ENCODE data around the gene DUS1L. TPM values are rescaled to one million over a fixed set of nuclear protein-coding genes. Genes with fewer than 3 reads are reported as not detected.
A peak's percentile ranks its signal among the peaks of the same experiment; 100 is the strongest.

The DUS1L gene
- total and polyA plus RNA-seq, 7 donors: 72.6 to 170 (median 117) TPM

- WGBS, 3 donors: 76 to 78% (median 76%) methylated on average over 22 to 23 of the region's 23 CpGs
- DNase-seq (no peak), ATAC-seq (no peak)
- Histone ChIP-seq H3K27ac (no peak overlapping the region), H3K36me3 (ENCODE audit: insufficient read depth in 1 of 2, low read depth in 1 of 2) (peaks cover 0 to 7% of the 10 kb centered on the region in 2 donors), H3K9me3 (no peaks in the 10 kb centered on the region), H3K27me3 (ENCODE audit: insufficient read depth in 3 of 3, low read length in 2 of 3) (peaks cover 0 to 17% (median 0%) of the 10 kb centered on the region in 3 donors), H3K4me1 (peaks cover 24% of the 10 kb centered on the region), H3K4me3 (no peak overlapping the region)
- intact Hi-C loops (cut with DNase I): loop anchor here in 1 of 2 donors (5.0 to 10.0 kb wide), 2 partner anchors 68 to 270 kb away; no protein-coding TSS in a partner anchor
- no peak for TF ChIP-seq CTCF (IDR thresholded peaks at IDR 0.05)
Measured at GRCh38 chr17:82034371-82035011, 31.1 kb downstream of the DUS1L start.

GRCh38 chr17:82033359-82034085 is 32.1 kb downstream of the DUS1L start:
- ATAC-seq: no peak
- intact Hi-C loops (cut with DNase I): loop anchor here in 1 of 2 donors (5.0 to 10.0 kb wide), 2 partner anchors 69 to 271 kb away; no protein-coding TSS in a partner anchor
- H3K27me3 ChIP-seq (ENCODE audit: insufficient read depth in 3 of 3, low read length in 2 of 3): peaks cover 0 to 17% (median 0%) of the 10 kb centered on the region in 3 donors
- TF ChIP-seq CTCF (IDR thresholded peaks at IDR 0.05): no peak
- WGBS, 3 donors: 89 to 94% (median 92%) methylated on average over 32 to 38 of the region's 38 CpGs
- H3K36me3 ChIP-seq (ENCODE audit: insufficient read depth in 1 of 2, low read depth in 1 of 2): peaks cover 0 to 7% of the 10 kb centered on the region in 2 donors
- no peak for DNase-seq
- H3K4me3 ChIP-seq: no peak overlapping the region
- H3K9me3 ChIP-seq: no peaks in the 10 kb centered on the region
- H3K27ac ChIP-seq: no peak overlapping the region
- H3K4me1 ChIP-seq: peaks cover 24% of the 10 kb centered on the region

- no peak for TF ChIP-seq CTCF (IDR thresholded peaks at IDR 0.05)
- H3K4me1 ChIP-seq: peaks cover 24% of the 10 kb centered on the region
Measured at GRCh38 chr17:82031885-82032627, 33.5 kb downstream of the DUS1L start.

GRCh38 chr17:82031303-82031884 is 34.2 kb downstream of the DUS1L start, which contains the start of gene RAC3:
TSS of gene RAC3 (plus strand) at chr17:82031678. CDS start at chr17:82031762, 84 bp downstream.
- peaks cover 0 to 17% (median 0%) of the 10 kb centered on the region in 3 donors for H3K27me3 ChIP-seq (ENCODE audit: insufficient read depth in 3 of 3, low read length in 2 of 3)
- DNase-seq (no peak), ATAC-seq (peak in 1 of 4 donors; percentile 2)
- 0 to 1% (median 1%) methylated on average over 20 to 81 of the region's 96 CpGs for WGBS, 3 donors
- intact Hi-C loops (cut with DNase I): loop anchor here (2.0 to 10.0 kb wide), 3 partner anchors 71 to 273 kb away; no protein-coding TSS in a partner anchor
- H3K4me1 ChIP-seq: peaks cover 20% of the 10 kb centered on the region
- peaks cover 0 to 7% of the 10 kb centered on the region in 2 donors for H3K36me3 ChIP-seq (ENCODE audit: insufficient read depth in 1 of 2, low read depth in 1 of 2)
- no peak within 1 kb of the TSS for H3K27ac ChIP-seq
- no peak for TF ChIP-seq CTCF (IDR thresholded peaks at IDR 0.05)
- no peaks in the 10 kb centered on the region for H3K9me3 ChIP-seq
- peak within 1 kb of the TSS; percentile 63 for H3K4me3 ChIP-seq

More at GRCh38 chr17:82031885-82032627, 33.5 kb downstream of the DUS1L start:
- H3K4me3 ChIP-seq: peak overlapping the region; percentile 18
- peaks cover 0 to 17% (median 0%) of the 10 kb centered on the region in 3 donors for H3K27me3 ChIP-seq (ENCODE audit: insufficient read depth in 3 of 3, low read length in 2 of 3)
- peaks cover 0 to 7% of the 10 kb centered on the region in 2 donors for H3K36me3 ChIP-seq (ENCODE audit: insufficient read depth in 1 of 2, low read depth in 1 of 2)
- no peaks in the 10 kb centered on the region for H3K9me3 ChIP-seq
- ATAC-seq (no peak), DNase-seq (no peak)
- intact Hi-C loops (cut with DNase I): loop anchor here (2.0 to 10.0 kb wide), 3 partner anchors 70 to 273 kb away; no protein-coding TSS in a partner anchor
- 17 to 21% (median 18%) methylated on average over 29 to 59 of the region's 59 CpGs for WGBS, 3 donors
- H3K27ac ChIP-seq: no peak overlapping the region

All from psoas muscle (tissue), 8 donors.